ENCODE data around the gene RNF44. TPM values are rescaled to one million over a fixed set of nuclear protein-coding genes. Genes with fewer than 3 reads are reported as not detected.

The RNF44 gene
- total and polyA plus RNA-seq, 2 donors (not counting 3 experiments of a cell fraction or from before 2014, with no cell fraction given) = 19.8 to 50.2 TPM

DNA sequence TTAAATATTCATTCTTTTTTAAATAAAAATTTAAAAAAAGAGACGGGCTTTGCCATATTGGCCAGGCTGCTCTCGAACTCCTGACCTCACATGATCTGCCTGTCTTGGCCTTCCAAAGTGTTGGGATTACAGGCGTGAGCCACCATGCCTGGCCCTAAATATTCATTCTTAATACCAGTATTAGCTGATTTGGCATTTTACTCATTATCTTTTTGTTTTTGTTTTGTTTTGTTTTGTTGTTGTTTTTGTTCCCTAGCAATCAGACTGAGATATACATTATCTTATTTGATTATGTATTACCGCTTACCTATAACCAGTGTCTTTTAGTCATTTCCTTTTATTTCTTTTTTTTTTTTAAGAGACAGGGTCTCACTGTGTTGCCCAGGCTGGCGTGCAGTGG, 37.9 kb downstream of the RNF44 start:
- no peaks in the 10 kb centered on the region for H3K27me3 ChIP-seq (ENCODE audit: control insufficient read depth in 2 of 2, insufficient read depth in 2 of 2, low read length in 2 of 2)
- FAIRE-seq = no peak
- no peak overlapping the region for H3K4me2 ChIP-seq (ENCODE audit: insufficient read depth, low read length)
- H3K27ac ChIP-seq (ENCODE audit: insufficient read depth, low read depth, low read length) = no peak overlapping the region
- ChIA-PET POLR2A (no interaction called here), CTCF (interaction anchor here (1.0 to 1.1 kb wide), 2 partner anchors 15 to 43 kb away, joined by 3 read pairs; no protein-coding TSS in a partner anchor)
- no peaks in the 10 kb centered on the region for H3K9me1 ChIP-seq (replicated peaks; ENCODE audit: control insufficient read depth, extremely low read depth, insufficient read depth, low read length)
- H4K20me1 ChIP-seq (replicated peaks; ENCODE audit: control insufficient read depth, extremely low read depth, insufficient read depth, low read length) = no peaks in the 10 kb centered on the region
- H3K4me3 ChIP-seq (replicated peaks in 1 of 3; ENCODE audit: insufficient read depth in 1 of 3, low read depth in 1 of 3, low read length in 3 of 3) = no peak overlapping the region
- TF ChIP-seq, protein P1, sequence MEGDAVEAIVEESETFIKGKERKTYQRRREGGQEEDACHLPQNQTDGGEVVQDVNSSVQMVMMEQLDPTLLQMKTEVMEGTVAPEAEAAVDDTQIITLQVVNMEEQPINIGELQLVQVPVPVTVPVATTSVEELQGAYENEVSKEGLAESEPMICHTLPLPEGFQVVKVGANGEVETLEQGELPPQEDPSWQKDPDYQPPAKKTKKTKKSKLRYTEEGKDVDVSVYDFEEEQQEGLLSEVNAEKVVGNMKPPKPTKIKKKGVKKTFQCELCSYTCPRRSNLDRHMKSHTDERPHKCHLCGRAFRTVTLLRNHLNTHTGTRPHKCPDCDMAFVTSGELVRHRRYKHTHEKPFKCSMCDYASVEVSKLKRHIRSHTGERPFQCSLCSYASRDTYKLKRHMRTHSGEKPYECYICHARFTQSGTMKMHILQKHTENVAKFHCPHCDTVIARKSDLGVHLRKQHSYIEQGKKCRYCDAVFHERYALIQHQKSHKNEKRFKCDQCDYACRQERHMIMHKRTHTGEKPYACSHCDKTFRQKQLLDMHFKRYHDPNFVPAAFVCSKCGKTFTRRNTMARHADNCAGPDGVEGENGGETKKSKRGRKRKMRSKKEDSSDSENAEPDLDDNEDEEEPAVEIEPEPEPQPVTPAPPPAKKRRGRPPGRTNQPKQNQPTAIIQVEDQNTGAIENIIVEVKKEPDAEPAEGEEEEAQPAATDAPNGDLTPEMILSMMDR (IDR thresholded peaks at IDR 0.05; ENCODE audit: extremely low read depth in 1 of 2, insufficient read depth in 1 of 2, low read depth in 1 of 2, low read length in 2 of 2) = no peak
- TF ChIP-seq, protein P2, sequence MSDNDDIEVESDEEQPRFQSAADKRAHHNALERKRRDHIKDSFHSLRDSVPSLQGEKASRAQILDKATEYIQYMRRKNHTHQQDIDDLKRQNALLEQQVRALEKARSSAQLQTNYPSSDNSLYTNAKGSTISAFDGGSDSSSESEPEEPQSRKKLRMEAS (IDR thresholded peaks at IDR 0.05; ENCODE audit: insufficient read depth, insufficient read length) = no peak
- no peak for TF ChIP-seq MYC (IDR thresholded peaks at IDR 0.05; ENCODE audit: low read depth, low read length)
- TF ChIP-seq POLR2A (IDR thresholded peaks at IDR 0.05; ENCODE audit: low read depth, low read length) = no peak
- no peak for TF ChIP-seq FOS (IDR thresholded peaks at IDR 0.05; ENCODE audit: borderline replicate concordance, insufficient read depth, low read length)
- no peak for TF ChIP-seq GATA2 (IDR thresholded peaks at IDR 0.05; ENCODE audit: insufficient read depth, insufficient read length, low read depth, low read length)
- no peak for TF ChIP-seq EZH2 (IDR thresholded peaks at IDR 0.05; ENCODE audit: borderline replicate concordance, low read depth, low read length, severe bottlenecking)
- no peak for TF ChIP-seq POLR2AphosphoS5 (IDR thresholded peaks at IDR 0.05; ENCODE audit: insufficient read depth, low read depth, low read length)
- TF ChIP-seq JUN (IDR thresholded peaks at IDR 0.05; ENCODE audit: borderline replicate concordance, insufficient read depth, insufficient read length, low read depth) = no peak
- H3K9me3 ChIP-seq (replicated peaks; ENCODE audit: control insufficient read depth, insufficient read depth, low read length) = no peaks in the 10 kb centered on the region
- peaks cover 20 to 21% of the 10 kb centered on the region in 2 experiments for H3K36me3 ChIP-seq (ENCODE audit: control insufficient read depth in 2 of 2, extremely low read depth in 1 of 2, insufficient read depth in 2 of 2, low read length in 2 of 2)
- H3K9ac ChIP-seq (replicated peaks; ENCODE audit: extremely low read depth, insufficient read depth, low read length) = no peak overlapping the region
- dilution Hi-C loops (cut with MboI; ENCODE audit: extremely low pct_ligation_motif_present, low sequenced_read_pairs) = no loop called here
- no peaks in the 10 kb centered on the region for H3K4me1 ChIP-seq (ENCODE audit: control insufficient read depth, extremely low read depth, insufficient read depth, low read length)
- H3K79me2 ChIP-seq (ENCODE audit: control insufficient read depth, insufficient read depth, low read length) = no peaks in the 10 kb centered on the region
- H2AFZ ChIP-seq (ENCODE audit: low read depth, low read length) = no peak overlapping the region
- DNase-seq (ENCODE audit: low read depth, low spot score) = no peak
- intact Hi-C loops (cut with micrococcal nuclease) = no loop called here
- no TSS peak for BruUV-seq (replicated peaks)
